Measurements from ENCODE around the gene RNF214. TPM values are rescaled to one million over a fixed set of nuclear protein-coding genes. Genes with fewer than 3 reads are reported as not detected.
A peak's percentile ranks its signal among the peaks of the same experiment; 100 is the strongest.
"Not testable (repeated sequence)": the region's sequence is repeated elsewhere in the genome, so short reads cannot be mapped to it uniquely, and the experiment has no call there.

The RNF214 gene
- total RNA-seq, 1 donor from 2014 or later = 25.2 TPM

DNA sequence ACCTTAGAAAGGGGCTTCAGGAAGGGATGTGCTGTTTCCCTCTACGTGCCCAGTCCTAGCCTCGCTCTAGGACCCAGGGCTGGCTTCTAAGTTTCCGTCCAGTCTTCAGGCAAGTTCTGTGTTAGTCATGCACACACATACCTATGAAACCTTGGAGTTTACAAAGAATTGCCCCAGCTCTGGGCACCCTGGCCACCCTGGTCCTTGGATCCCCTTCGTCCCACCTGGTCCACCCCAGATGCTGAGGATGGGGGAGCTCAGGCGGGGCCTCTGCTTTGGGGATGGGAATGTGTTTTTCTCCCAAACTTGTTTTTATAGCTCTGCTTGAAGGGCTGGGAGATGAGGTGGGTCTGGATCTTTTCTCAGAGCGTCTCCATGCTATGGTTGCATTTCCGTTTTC is 35.5 kb upstream of the RNF214 start:
- DNase-seq (no peak), ATAC-seq (no peak)
- intact Hi-C loops (cut with micrococcal nuclease) = no loop called here

DNA sequence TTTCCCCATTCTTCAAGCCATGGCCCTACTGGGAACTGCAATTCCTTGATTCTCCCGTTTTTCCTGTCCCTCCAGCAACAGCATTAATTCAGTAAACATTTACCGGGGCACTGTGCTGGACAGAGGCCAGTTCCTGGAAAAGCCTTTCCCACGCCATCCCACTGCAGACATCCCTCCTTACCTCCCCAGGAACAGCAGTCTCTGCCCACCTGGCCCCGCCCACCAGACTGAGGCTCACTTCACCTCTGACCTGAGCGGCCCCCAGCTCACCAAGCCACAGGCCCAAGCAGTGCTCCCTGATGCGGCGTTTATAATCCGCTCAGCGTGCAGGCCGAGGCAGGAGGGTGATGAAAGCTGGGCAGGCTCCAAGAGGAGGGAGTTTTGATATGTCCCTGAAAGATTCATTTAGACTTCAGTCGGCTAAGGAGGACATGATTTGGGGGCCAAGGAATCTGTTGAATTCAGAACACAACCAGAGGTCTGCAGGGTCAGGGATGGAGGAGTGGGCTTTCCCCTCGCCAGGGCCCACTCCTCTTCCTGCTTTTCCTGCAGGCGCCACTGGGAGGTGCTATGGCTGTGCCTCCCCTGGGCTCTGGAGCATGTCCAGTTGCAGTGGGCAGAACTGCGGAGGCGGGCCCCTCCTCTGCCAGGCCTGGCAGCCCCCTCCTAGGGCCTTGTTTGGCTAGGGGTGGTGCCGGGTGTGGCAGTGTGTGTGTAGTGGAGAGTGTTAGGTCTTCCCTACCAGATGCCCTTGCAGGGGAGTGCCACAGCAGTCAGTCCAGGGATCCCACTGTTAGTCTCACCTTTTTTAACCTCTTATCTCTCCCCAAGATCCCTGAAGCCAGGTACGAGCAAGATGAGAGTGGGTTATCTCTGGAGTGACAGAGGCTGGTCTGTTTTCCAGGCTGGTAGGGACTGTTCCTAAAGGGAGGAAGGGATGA is 34.7 kb upstream of the RNF214 start:
- no peak for ATAC-seq
- intact Hi-C loops (cut with micrococcal nuclease) = no loop called here
- peak; percentile 38 for DNase-seq

DNA sequence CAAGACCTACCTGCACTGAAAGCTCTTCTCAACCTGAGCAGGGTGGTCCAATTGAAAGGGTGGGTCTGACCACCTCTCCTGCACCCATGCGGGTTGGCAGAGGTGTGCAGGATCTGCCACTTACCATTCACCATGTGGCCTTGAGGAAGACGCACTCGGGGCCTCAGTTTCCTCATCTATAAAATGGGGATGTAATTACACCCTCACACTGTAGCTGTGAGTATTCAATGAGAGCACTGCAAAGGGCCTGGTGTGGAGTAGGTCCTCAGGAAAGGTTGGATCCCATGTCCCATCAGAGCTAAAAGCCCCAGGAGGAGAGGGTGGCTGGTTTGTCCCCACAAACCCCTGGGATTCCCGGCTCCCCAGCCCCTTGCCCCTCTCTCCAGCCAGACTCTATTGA is 33.9 kb upstream of the RNF214 start:
- no peak for DNase-seq
- intact Hi-C loops (cut with micrococcal nuclease) = no loop called here
- ATAC-seq = no peak

DNA sequence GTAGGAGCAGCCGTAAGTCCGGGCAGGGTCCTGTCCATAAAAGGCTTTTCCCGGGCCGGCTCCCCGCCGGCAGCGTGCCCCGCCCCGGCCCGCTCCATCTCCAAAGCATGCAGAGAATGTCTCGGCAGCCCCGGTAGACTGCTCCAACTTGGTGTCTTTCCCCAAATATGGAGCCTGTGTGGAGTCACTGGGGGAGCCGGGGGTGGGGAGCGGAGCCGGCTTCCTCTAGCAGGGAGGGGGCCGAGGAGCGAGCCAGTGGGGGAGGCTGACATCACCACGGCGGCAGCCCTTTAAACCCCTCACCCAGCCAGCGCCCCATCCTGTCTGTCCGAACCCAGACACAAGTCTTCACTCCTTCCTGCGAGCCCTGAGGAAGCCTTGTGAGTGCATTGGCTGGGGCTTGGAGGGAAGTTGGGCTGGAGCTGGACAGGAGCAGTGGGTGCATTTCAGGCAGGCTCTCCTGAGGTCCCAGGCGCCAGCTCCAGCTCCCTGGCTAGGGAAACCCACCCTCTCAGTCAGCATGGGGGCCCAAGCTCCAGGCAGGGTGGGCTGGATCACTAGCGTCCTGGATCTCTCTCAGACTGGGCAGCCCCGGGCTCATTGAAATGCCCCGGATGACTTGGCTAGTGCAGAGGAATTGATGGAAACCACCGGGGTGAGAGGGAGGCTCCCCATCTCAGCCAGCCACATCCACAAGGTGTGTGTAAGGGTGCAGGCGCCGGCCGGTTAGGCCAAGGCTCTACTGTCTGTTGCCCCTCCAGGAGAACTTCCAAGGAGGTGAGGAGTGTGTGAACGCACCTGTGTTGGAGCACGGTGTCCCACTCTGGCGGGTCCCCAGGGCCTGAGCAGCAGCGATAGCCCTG is 33.2 kb upstream of the RNF214 start, which contains the start of gene TAGLN:
Gene TAGLN, plus strand, starts transcription at position 318 of the 863 bp plus-strand sequence. CDS start 3,644 bp downstream, outside the sequence.
- ATAC-seq (peak; percentile 78), DNase-seq (peak; percentile 84)
- intact Hi-C loops (cut with micrococcal nuclease) = no loop called here

DNA sequence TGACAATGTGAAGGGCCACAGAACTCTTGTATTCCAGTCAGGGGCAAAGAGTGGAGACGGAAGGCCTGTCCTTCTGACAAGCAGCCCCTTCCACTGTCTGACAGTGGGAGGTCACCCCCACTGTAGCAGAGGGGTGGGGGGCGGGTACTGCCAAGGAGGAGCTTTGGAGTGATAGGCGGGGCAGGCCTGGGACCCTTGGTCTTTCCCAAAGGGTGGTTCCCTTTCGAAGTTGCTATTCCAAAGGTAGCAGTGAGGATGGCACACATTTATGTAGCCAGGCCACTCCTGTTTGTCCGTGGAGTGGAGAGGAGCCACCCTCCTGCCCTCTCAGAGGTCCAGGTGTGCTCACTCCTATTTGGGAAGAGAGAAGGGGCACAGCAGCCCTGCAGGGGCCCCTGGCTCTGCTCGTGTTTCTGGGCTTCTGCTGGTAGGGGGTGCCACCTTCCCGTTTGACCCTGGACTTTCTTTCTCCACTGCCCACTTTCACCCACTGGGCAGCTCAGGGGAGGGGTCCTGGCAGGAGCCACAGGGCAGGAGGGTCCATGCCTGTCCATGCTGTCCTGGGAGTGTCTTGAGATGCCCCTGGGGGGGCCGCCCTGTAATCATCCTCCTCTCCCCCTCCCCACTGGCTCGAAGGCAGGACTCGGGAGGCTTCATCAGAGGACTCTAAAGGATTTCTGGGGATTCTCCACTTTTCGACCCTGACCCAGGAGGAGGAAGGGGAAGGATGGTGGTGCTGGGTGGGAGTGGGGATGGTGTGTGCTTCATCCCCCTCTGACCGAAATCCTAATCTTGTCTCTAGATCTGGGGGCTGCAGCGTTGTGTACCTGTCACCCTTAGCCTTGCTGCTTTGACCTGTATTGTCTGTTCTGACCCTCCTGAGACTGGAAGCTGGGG is 32.3 kb upstream of the RNF214 start:
- intact Hi-C loops (cut with micrococcal nuclease) = no loop called here
- DNase-seq = no peak
- ATAC-seq = peak; percentile 0

DNA sequence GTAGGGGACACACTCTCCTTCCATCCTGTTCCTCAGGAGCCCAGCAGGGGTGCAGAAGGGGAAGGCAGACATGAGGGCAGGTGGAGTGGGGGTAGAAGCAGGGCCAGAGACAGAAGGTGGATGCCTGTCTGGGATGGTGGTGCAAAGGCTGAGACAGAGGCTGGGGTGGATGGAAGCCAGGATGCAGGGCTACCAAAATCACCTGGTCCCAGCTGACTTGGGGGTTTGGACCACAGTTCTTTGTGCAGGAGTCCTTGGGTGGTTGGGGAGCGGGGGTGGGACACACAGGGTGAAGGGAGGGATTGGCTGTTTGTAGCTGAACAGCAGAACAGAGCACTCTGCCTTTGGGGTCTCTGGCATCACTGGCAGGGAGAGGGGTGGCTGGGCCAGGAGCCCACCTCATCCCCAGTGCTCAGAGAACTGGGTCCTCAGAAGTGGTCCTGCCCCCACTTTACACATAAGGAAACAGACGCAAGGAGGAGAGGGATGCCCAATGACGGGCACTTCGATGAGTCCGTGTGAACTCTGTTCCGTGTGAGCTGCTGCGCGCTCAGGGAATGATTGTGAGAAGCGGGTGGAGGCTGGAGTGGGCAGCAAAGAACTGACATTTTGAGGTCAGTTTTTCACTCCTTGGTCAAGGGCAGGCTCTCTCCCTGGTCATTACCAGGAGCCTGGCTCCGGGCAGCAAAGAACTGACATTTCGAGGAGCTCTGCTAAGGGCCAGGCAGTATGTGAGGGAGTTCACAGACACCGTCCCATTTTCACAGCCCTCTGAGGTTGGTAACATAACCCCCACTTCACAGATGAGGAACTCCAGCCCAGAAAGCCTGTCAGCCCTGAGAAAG is 31.4 kb upstream of the RNF214 start:
- DNase-seq = no peak
- ATAC-seq = no peak
- intact Hi-C loops (cut with micrococcal nuclease) = no loop called here

DNA sequence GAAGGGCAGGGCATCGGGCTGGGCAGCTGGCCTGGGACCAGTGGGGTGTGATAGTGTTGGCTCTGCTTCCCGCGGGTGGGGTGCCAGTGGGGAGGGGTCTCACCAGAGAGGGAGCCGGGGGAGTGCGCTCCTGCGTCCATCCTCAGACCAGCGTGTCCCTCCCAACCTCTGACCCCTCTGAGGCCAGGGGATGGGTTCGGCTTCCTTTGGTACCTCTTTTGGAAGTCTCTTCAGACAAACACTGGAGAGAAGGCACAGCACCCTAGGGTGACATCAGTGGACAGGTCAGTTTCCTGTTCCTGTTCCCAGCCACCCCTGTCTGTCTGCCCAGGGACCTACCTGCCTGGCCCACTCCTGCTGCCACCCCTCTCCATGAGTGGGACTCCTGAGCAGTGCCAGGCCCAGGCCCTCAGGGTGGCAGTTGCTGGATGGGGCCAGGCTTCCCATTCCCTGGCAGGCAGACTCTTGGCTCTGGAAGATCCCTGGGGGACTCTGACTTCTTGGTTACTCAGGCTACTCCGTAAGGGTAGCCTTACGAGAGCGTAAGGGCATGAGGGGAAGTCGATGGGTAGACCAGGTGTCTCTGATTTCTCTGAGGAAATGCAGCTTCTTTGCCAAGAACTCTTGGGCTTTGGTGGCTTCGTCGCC is 30.7 kb upstream of the RNF214 start:
- DNase-seq (peak; percentile 42), ATAC-seq (no peak)
- intact Hi-C loops (cut with micrococcal nuclease) = no loop called here

DNA sequence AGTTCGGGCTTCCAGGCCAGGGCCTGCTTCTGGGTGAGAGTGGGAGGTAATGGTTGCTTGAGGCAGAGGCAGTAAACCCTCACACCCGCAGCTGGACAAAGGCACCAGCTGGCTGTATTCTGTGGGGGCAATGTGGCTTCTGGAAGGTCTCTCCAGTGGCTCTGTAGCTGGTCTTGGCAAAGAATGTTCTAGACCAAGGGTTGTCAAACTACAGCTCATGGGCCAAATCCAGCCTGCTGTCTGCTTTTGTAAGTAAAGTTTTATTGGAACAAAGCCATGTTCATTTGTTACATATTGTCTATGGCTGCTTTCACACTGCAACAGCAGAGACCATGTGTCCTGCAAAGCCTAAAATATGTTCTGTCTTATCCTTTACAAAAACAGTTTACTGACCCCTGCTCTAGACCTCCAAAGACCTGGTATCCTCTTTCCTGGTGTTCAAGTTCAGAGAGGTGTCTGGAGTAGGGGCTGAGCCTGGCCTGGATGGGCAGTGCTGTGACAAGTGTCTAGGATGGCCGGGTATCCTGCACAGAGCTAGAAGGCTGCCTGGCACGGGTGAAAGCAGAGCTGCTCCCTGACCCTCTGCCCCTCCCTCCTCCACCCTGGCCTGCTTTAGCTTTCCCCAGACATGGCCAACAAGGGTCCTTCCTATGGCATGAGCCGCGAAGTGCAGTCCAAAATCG is 29.9 kb upstream of the RNF214 start:
- DNase-seq = peak; percentile 21
- ATAC-seq = no peak
- intact Hi-C loops (cut with micrococcal nuclease) = no loop called here

DNA sequence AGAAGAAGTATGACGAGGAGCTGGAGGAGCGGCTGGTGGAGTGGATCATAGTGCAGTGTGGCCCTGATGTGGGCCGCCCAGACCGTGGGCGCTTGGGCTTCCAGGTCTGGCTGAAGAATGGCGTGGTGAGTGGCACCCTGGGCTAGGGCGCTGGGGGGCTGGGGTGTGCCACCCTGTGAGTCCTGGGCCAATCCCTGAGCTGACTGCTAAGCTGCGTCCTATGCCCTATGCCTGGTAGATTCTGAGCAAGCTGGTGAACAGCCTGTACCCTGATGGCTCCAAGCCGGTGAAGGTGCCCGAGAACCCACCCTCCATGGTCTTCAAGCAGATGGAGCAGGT is 29.4 kb upstream of the RNF214 start:
- peak; percentile 36 for DNase-seq
- ATAC-seq = no peak
- intact Hi-C loops (cut with micrococcal nuclease) = no loop called here

DNA sequence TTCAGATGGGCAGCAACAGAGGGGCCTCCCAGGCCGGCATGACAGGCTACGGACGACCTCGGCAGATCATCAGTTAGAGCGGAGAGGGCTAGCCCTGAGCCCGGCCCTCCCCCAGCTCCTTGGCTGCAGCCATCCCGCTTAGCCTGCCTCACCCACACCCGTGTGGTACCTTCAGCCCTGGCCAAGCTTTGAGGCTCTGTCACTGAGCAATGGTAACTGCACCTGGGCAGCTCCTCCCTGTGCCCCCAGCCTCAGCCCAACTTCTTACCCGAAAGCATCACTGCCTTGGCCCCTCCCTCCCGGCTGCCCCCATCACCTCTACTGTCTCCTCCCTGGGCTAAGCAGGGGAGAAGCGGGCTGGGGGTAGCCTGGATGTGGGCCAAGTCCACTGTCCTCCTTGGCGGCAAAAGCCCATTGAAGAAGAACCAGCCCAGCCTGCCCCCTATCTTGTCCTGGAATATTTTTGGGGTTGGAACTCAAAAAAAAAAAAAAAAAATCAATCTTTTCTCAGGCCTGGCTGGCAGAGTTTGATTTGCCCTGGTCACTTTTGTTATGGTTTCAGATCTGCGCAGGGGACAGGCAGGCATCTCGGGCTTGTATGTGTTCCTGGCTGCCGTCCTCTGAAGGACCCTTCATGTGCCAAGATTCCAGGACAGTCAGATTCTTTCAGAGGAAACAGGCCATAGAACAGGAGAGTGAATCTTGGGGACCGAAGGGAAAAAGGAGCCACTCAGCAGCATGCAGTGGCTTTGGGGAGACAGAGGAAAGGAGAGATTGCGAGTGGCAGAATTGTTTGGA is 28.0 kb upstream of the RNF214 start:
- intact Hi-C loops (cut with micrococcal nuclease) = no loop called here
- no peak for DNase-seq
- no peak for ATAC-seq

DNA sequence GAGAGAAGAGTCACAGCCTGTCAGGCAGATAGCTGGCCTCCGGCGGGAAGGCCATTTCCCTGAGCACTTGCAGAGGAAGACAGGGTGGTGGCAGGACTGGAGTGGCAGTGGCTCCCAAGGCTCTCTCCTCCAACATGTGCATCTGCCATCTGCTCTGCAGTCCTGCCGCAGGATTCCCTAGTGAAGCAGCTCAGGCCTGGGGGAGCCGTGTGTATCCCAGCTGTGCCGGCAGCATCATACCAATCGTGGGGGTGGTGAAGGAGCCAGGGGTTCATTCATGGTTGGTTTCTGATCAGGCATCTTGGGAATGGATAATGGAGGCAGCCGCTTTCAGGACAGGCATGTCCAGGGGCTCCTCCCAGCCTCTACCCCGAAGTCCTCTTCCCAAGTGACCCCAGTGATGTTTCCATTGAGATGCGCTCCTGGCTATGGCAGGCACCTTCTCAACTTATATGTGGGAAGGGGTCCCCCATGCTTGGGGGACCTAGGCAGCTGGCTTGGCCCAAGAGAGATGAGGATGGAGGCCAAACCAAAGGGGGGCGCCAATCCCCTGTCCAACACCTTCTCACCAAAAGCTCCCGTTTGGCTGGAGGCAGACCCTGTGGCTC is 27.2 kb upstream of the RNF214 start:
- ATAC-seq (no peak), DNase-seq (peak; percentile 33)
- intact Hi-C loops (cut with micrococcal nuclease) = no loop called here

DNA sequence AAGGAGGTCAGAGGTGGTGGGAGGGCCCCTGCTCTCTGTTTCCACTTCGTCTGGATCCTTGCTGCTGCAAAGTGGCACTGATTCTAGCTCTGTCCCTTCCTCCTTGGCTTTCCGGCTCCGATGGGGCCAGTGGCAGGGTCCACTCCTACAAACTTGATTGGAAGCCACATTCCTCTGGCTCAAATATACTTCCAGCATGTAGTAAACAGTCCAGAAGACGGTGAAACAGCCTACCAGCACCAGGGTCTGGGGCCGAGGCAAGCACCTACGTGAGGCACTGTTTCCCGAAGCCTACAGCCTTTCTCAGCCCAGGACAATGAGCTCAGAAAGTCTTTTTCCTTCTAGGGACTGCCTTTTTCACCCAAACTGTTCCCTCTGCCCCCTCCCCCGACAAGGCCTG is 26.4 kb upstream of the RNF214 start:
- DNase-seq; intact Hi-C loops (cut with micrococcal nuclease); ATAC-seq: not testable (repeated sequence)

DNA sequence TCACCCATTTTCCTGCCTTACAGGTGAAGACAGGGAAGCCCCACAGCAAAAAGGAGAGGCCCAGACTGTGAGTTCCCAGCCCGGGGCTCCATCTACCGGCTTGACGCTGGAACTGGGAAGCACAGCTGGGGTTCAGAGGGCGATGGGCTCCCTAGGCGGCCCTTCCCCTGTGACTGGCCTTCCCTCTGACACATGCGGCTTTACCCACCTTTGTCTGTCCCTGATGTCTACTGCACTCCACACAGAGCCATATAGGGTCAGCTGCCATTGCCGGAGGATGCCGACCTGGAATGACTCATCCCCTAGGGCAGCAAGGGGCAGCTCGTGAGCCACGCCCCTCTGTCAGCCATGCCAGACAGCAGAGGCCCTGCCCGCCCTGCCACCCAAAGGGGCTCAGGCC is 25.6 kb upstream of the RNF214 start:
- ATAC-seq (peak; percentile 62), DNase-seq (peak; percentile 36)
- intact Hi-C loops (cut with micrococcal nuclease) = not testable (repeated sequence)

DNA sequence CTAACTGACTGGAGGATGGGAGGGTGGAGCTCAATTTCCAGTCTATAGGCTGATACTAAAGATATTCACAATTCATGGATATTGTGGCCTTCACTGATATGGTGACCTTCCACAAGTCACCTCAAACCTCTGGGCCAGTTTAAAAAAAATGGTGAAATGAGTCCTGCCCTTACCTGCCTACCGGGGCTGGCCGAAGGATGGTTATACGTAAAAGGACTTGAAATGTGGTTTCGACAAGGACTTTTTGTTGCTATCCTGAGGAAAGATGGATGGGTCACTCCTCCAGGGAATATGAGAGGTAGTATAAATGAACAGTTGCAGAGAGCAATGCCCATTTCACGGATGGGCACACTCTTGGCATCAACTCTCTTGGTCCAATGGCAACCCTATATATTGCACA is 25.0 kb upstream of the RNF214 start:
- intact Hi-C loops (cut with micrococcal nuclease); DNase-seq; ATAC-seq: not testable (repeated sequence)

DNA sequence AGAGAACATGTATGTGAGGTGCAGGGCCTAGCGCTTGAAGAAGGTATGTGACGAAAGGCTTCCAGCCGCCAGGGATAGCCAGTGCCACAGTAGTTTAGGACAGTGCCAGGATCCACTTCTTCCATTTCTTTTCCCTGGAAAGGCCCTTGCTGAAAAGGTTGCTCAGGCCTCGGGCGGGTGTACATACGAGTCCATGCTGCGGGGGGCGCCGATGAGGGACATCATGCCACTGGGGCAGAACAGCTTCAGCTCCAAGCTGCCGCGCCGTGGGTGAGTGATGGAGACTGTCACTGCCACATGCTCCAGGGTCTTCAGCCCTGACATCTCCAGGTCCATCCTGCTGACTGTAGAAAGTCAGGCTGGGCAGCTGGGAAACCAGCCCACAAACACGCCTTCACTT is 23.8 kb upstream of the RNF214 start:
- DNase-seq = peak; percentile 41
- ATAC-seq; intact Hi-C loops (cut with micrococcal nuclease): not testable (repeated sequence)

All from left ventricle myocardium superior (tissue), 1 donor.